WTC11 (cell line): ENCODE measurements around the gene INCENP. TPM values are rescaled to one million over a fixed set of nuclear protein-coding genes. Genes with fewer than 3 reads are reported as not detected.

Experiments used
- ATAC-seq: fragments of 200-7000 bp; cut with Tn5 transposase; 2 replicates; pipeline ENCODE4 v1.10.0; 2021; ENCODE audit warnings: mild to moderate bottlenecking, moderate library complexity
- CTCF ChIA-PET: fragments of 300-600 bp; sonication (Branson Sonifier 250); formaldehyde crosslinking; loops from one replicate; lab custom pipeline; 2021; ENCODE audit warnings: antibody characterized with exemption; lab: Charles Lee
- POLR2A ChIA-PET: fragments of 350-600 bp; sonication (Branson Sonifier 250); formaldehyde crosslinking; loops from one replicate; lab custom pipeline; 2021; ENCODE audit warnings: antibody characterized with exemption; lab: Charles Lee
- DNase-seq: peaks from one replicate; pipeline ENCODE4 v3.0.0; 2021; ENCODE audit warnings: low spot score
- H3K27ac Mint-ChIP-seq: 2 replicates; pipeline ENCODE4 v1.8.0; 2021; ENCODE audit warnings: mixed read lengths
- H3K27me3 Mint-ChIP-seq: 2 replicates; pipeline ENCODE4 v1.8.0; 2021; ENCODE audit warnings: low read depth, mild to moderate bottlenecking, moderate library complexity, mixed read lengths
- H3K36me3 Mint-ChIP-seq: 2 replicates; pipeline ENCODE4 v1.8.0; 2021; ENCODE audit warnings: mixed read lengths
- H3K4me1 Mint-ChIP-seq: 2 replicates; pipeline ENCODE4 v1.8.0; 2022; ENCODE audit warnings: mixed read lengths
- H3K4me3 Mint-ChIP-seq: 2 replicates; pipeline ENCODE4 v1.8.0; 2021; ENCODE audit warnings: mild to moderate bottlenecking, moderate library complexity, mixed read lengths
- H3K9me3 Mint-ChIP-seq: 2 replicates; pipeline ENCODE4 v1.8.0; 2021; ENCODE audit warnings: mixed read lengths
- AFF4 ChIP-seq: sonication (generic); formaldehyde crosslinking; IDR thresholded peaks from 2 replicates; pipeline ENCODE4 v1.8.1; 2023; ENCODE audit warnings: mild to moderate bottlenecking, missing genetic modification reagents, borderline replicate concordance
- ATF1 ChIP-seq: sonication (generic); formaldehyde crosslinking; IDR thresholded peaks from 2 replicates; pipeline ENCODE4 v1.8.1; 2023; ENCODE audit warnings: mild to moderate bottlenecking, moderate library complexity, missing genetic modification reagents
- E2F5 ChIP-seq: sonication (generic); formaldehyde crosslinking; IDR thresholded peaks from 2 replicates; pipeline ENCODE4 v1.8.1; 2022; ENCODE audit warnings: mild to moderate bottlenecking, moderate library complexity, missing genetic modification reagents
- EMX1 ChIP-seq: fragments of 250-450 bp; sonication (Bioruptor Pico); IDR thresholded peaks from 2 replicates; pipeline ENCODE4 v1.8.0; 2021; ENCODE audit warnings: mild to moderate bottlenecking
- FOXJ3 ChIP-seq: sonication (generic); formaldehyde crosslinking; IDR thresholded peaks from 2 replicates; pipeline ENCODE4 v1.9.0; 2021; ENCODE audit warnings: missing genetic modification reagents, mild to moderate bottlenecking, borderline replicate concordance
- FOXP1 ChIP-seq: sonication (generic); formaldehyde crosslinking; IDR thresholded peaks from 2 replicates; pipeline ENCODE4 v1.8.0; 2022; ENCODE audit warnings: missing genetic modification reagents, mild to moderate bottlenecking, moderate library complexity, borderline replicate concordance
- FOXP4 ChIP-seq: sonication (generic); formaldehyde crosslinking; IDR thresholded peaks from 2 replicates; pipeline ENCODE4 v1.8.0; 2022; ENCODE audit warnings: mild to moderate bottlenecking, missing genetic modification reagents
- HMGA2 ChIP-seq: fragments of 250-450 bp; sonication (Bioruptor Pico); IDR thresholded peaks from 2 replicates; pipeline ENCODE4 v1.4.0; 2021; ENCODE audit warnings: mild to moderate bottlenecking, moderate library complexity
- JAZF1 ChIP-seq: fragments of 250-450 bp; sonication (Bioruptor Pico); IDR thresholded peaks from 2 replicates; pipeline ENCODE4 v1.9.0; 2021; ENCODE audit warnings: moderate library complexity, mild to moderate bottlenecking, inconsistent platforms
- NFE2L1 ChIP-seq: sonication (generic); formaldehyde crosslinking; IDR thresholded peaks from 2 replicates; pipeline ENCODE4 v1.8.1; 2023; ENCODE audit warnings: missing genetic modification reagents
- NFYB ChIP-seq: sonication (generic); formaldehyde crosslinking; conservative IDR thresholded peaks from 2 replicates; pipeline ENCODE4 v1.8.0; 2022; ENCODE audit warnings: low read depth, missing genetic modification reagents
- NR1H2 ChIP-seq: sonication (generic); formaldehyde crosslinking; IDR thresholded peaks from 2 replicates; pipeline ENCODE4 v1.9.0; 2021; ENCODE audit warnings: mild to moderate bottlenecking, moderate library complexity, missing genetic modification reagents
- NR2C2 ChIP-seq: sonication (generic); formaldehyde crosslinking; IDR thresholded peaks from 2 replicates; pipeline ENCODE4 v1.8.0; 2022; ENCODE audit warnings: mild to moderate bottlenecking, missing genetic modification reagents
- RELA ChIP-seq: sonication (generic); formaldehyde crosslinking; IDR thresholded peaks from 2 replicates; pipeline ENCODE4 v1.8.1; 2022; ENCODE audit warnings: missing genetic modification reagents, mild to moderate bottlenecking, borderline replicate concordance
- TCF7 ChIP-seq: sonication (generic); formaldehyde crosslinking; IDR thresholded peaks from 2 replicates; pipeline ENCODE4 v1.8.0; 2022; ENCODE audit warnings: mild to moderate bottlenecking, low read depth, missing genetic modification reagents, moderate library complexity
- TP53 ChIP-seq: sonication (generic); formaldehyde crosslinking; IDR thresholded peaks from 2 replicates; pipeline ENCODE4 v1.8.1; 2023; ENCODE audit warnings: mild to moderate bottlenecking, missing genetic modification reagents
- ZBTB21 ChIP-seq: sonication (generic); formaldehyde crosslinking; IDR thresholded peaks from 2 replicates; pipeline ENCODE4 v1.8.1; 2023; ENCODE audit warnings: mild to moderate bottlenecking, missing genetic modification reagents, borderline replicate concordance
- ZNF396 ChIP-seq: fragments of 250-450 bp; sonication (Bioruptor Pico); IDR thresholded peaks from 2 replicates; pipeline ENCODE4 v1.8.0; 2021; ENCODE audit warnings: mild to moderate bottlenecking, moderate library complexity, borderline replicate concordance
- ZNF416 ChIP-seq: fragments of 250-450 bp; sonication (Bioruptor Pico); IDR thresholded peaks from 2 replicates; pipeline ENCODE4 v1.9.0; 2021; ENCODE audit warnings: mild to moderate bottlenecking, inconsistent platforms
- ZNF532 ChIP-seq: fragments of 250-450 bp; sonication (Bioruptor Pico); IDR thresholded peaks from 2 replicates; pipeline ENCODE4 v1.9.0; 2021; ENCODE audit warnings: mild to moderate bottlenecking, borderline replicate concordance
- total RNA-seq: library from RNA; stranded (reverse); gene quantifications from 3 replicates; pipeline ENCODE4 v1.2.3, GENCODE V29; 2021

INCENP gene
- total RNA-seq, 1 experiment from 2014 or later, result 158 TPM

GRCh38 chr11:62103141-62103540, 20.7 kb upstream of the INCENP start (continued):
- TF ChIP-seq E2F5 (CRISPR knock-in tag) (no peak), RELA (CRISPR knock-in tag) (no peak), ZBTB21 (CRISPR knock-in tag) (no peak)

- Mint-ChIP-seq H3K4me1 (peaks cover 25% of the 10 kb centered on the region), H3K4me3 (no peak overlapping the region), H3K36me3 (peaks cover 4% of the 10 kb centered on the region), H3K9me3 (peaks cover 17% of the 10 kb centered on the region), H3K27ac (no peak overlapping the region), H3K27me3 (0 out of 2 replicates have a peak, but pooled peaks cover 4% of the 10 kb centered on the region)
- DNase-seq (no peak), ATAC-seq (no peak)
- ChIA-PET CTCF (interaction anchor here (1.2 to 1.8 kb wide), 2 partner anchors 157 to 206 kb away, joined by 3 to 7 read pairs; no protein-coding TSS in a partner anchor), POLR2A (no interaction called here)
- TF ChIP-seq EMX1 (CRISPR knock-in tag) (no peak), FOXJ3 (CRISPR knock-in tag) (no peak), ZNF416 (CRISPR knock-in tag) (no peak), NR2C2 (CRISPR knock-in tag) (no peak), TP53 (CRISPR knock-in tag) (no peak)
Observed at GRCh38 chr11:62103986-62104385, 19.8 kb upstream of the INCENP start.

GRCh38 chr11:62104816-62105653, 18.8 kb upstream of the INCENP start:
- peaks cover 17% of the 10 kb centered on the region for H3K9me3 Mint-ChIP-seq
- ChIA-PET POLR2A (no interaction called here), CTCF (interaction anchor here (1.0 to 5.4 kb wide), 3 partner anchors 23 to 308 kb away, joined by 3 to 116 read pairs (median 111); partner anchors contain the start of gene BEST1)
- no peak for DNase-seq
- H3K4me3 Mint-ChIP-seq, result no peak overlapping the region
- H3K4me1 Mint-ChIP-seq, result peaks cover 22% of the 10 kb centered on the region
- no peak overlapping the region for H3K27ac Mint-ChIP-seq
- ATAC-seq, result no peak
- H3K36me3 Mint-ChIP-seq, result peaks cover 4% of the 10 kb centered on the region
- TF ChIP-seq ATF1 (no peak), JAZF1 (CRISPR knock-in tag) (no peak), NFE2L1 (CRISPR knock-in tag) (no peak), HMGA2 (no peak), FOXP1 (no peak), ZNF396 (CRISPR knock-in tag) (no peak), NR1H2 (CRISPR knock-in tag) (no peak), TCF7 (no peak), AFF4 (no peak), RELA (CRISPR knock-in tag) (no peak), FOXP4 (CRISPR knock-in tag) (no peak), ZNF532 (CRISPR knock-in tag) (no peak), NFYB (CRISPR knock-in tag) (no peak)
- peaks cover 4% of the 10 kb centered on the region; the same call in 1 of the 2 replicates for H3K27me3 Mint-ChIP-seq
